GM12878 (cell line): ENCODE measurements around the gene SLC25A41.

Source experiments
- CBFB ChIP-seq: IDR thresholded peaks from 2 replicates; pipeline ENCODE4 v1.6.1; 2016; ENCODE audit warnings: antibody characterized with exemption, low read depth
- CTCF ChIP-seq, 3 experiments: IDR thresholded peaks in 2 of 3; conservative IDR thresholded peaks in 1 of 3; 2 replicates each; pipeline ENCODE4 v1.5.1; 2011; ENCODE audit warnings: low read depth in 3 of 3, low read length in 3 of 3, mild to moderate bottlenecking in 3 of 3, control low read depth in 2 of 3, moderate library complexity in 2 of 3, inconsistent platforms in 1 of 3, mixed read lengths in 1 of 3; ENCODE audit not compliant: control insufficient read depth in 2 of 3, insufficient read depth in 1 of 3; ENCODE audit errors: extremely low read depth in 1 of 3
- E2F4 ChIP-seq: IDR thresholded peaks from 2 replicates; pipeline ENCODE4 v1.6.1; 2012; ENCODE audit warnings: low read depth, low read length, improper control_type of control experiment
- EZH2 ChIP-seq: IDR thresholded peaks from 2 replicates; pipeline ENCODE4 v1.6.1; 2012; ENCODE audit warnings: low read depth, mild to moderate bottlenecking, control low read depth, inconsistent platforms, low read length, borderline replicate concordance; ENCODE audit not compliant: control insufficient read depth
- IKZF1 ChIP-seq: fragments of 450-650 bp; conservative IDR thresholded peaks from 2 replicates; pipeline ENCODE4 v1.6.1; 2017; ENCODE audit warnings: antibody characterized with exemption, mild to moderate bottlenecking
- JUND ChIP-seq: IDR thresholded peaks from 2 replicates; pipeline ENCODE4 v1.6.1; 2012; ENCODE audit warnings: low read depth, mild to moderate bottlenecking, low read length, improper control_type of control experiment, moderate library complexity
- KAT2A ChIP-seq: conservative IDR thresholded peaks from 2 replicates; pipeline ENCODE4 v1.6.1; 2011; ENCODE audit warnings: low read depth, low read length; ENCODE audit not compliant: control insufficient read depth
- LARP7 ChIP-seq: fragments of 450-650 bp; IDR thresholded peaks from 2 replicates; pipeline ENCODE4 v1.6.1; 2017; ENCODE audit warnings: mild to moderate bottlenecking
- NFIC ChIP-seq: IDR thresholded peaks from 2 replicates; pipeline ENCODE4 v1.6.1; 2012; ENCODE audit warnings: low read depth, mild to moderate bottlenecking, inconsistent platforms, low read length, moderate library complexity
- NR2C2 ChIP-seq: IDR thresholded peaks from 2 replicates; pipeline ENCODE4 v1.6.1; 2011; ENCODE audit warnings: borderline replicate concordance, low read depth; ENCODE audit not compliant: control insufficient read depth, insufficient read length
- REST ChIP-seq: IDR thresholded peaks from 2 replicates; pipeline ENCODE4 v1.6.1; 2012; ENCODE audit warnings: mild to moderate bottlenecking, low read depth, low read length
- USF2 ChIP-seq: IDR thresholded peaks from 2 replicates; pipeline ENCODE4 v1.6.1; 2011; ENCODE audit warnings: low read depth, low read length, improper control_type of control experiment, borderline replicate concordance
- ZNF24 ChIP-seq: fragments of 450-650 bp; IDR thresholded peaks from 2 replicates; pipeline ENCODE4 v1.6.1; 2017; ENCODE audit warnings: antibody characterized with exemption, mild to moderate bottlenecking

DNA sequence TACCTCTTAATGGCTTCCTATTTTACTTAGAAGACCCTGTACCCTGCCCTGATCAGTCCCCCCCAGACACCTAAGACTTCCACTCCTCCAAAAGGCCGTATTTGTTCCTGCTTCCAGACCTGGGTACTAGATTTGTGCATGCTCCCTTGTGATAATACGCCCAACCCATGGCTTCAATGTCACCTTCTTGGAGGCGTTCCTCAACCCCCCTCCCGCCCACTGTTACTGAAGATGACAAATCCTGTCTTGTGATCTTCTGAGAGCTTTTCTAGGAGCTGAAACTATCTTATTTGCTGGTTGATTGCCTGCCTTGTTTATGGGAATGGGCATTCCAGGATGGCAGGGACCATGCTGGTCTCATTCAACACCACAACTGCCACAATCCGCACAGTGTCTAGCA is 16.6 kb upstream of the SLC25A41 start:
- TF ChIP-seq NFIC (no peak), USF2 (no peak), CTCF (IDR thresholded peaks at IDR 0.05 in 2 of 3, conservative IDR thresholded peaks at IDR 0.05 in 1 of 3; ENCODE audit: control insufficient read depth in 2 of 3, extremely low read depth in 1 of 3, insufficient read depth in 1 of 3, low read depth in 3 of 3, low read length in 3 of 3) (no peak), JUND (no peak), NR2C2 (no peak), LARP7 (no peak), CBFB (no peak), REST (no peak), ZNF24 (no peak), E2F4 (no peak), IKZF1 (no peak), KAT2A (no peak), EZH2 (no peak)
